HepG2 (cell line): ENCODE data around the gene DAPK3. TPM values are rescaled to one million over a fixed set of nuclear protein-coding genes. Genes with fewer than 3 reads are reported as not detected.

Experiments
- ATAC-seq: fragments of 200-7000 bp; cut with Tn5 transposase; 3 replicates; pipeline ENCODE4 v1.9.1; 2020; ENCODE audit warnings: mild to moderate bottlenecking, moderate library complexity
- BruUV-seq: library from RNA; stranded (reverse); fragments of 400-500 nt; replicated peaks from 2 replicates; lab custom pipeline; 2021; lab: Mats Ljungman, UMichigan
- CTCF ChIA-PET: fragments of 300-600 bp; formaldehyde crosslinking; extraction: SDS; loops from one replicate; lab custom pipeline; 2021; ENCODE audit warnings: low total read pairs, inconsistent platforms, low intra/inter-chr PET ratio; lab: Yijun Ruan, JAX
- POLR2A ChIA-PET: fragments of 350-600 bp; sonication (Branson Sonifier 250); formaldehyde crosslinking; loops from one replicate; lab custom pipeline; 2020; ENCODE audit warnings: antibody characterized with exemption, inconsistent platforms; lab: Yijun Ruan, JAX
- DNase-seq: peaks from one replicate; pipeline ENCODE4 v3.0.0-alpha.2; 2015; ENCODE audit warnings: low spot score
- FAIRE-seq: peaks from 3 replicates; lab custom pipeline; 2011; peaks lifted over from hg19 to GRCh38; lab: Jason Lieb, UNC
- H2AFZ ChIP-seq: one replicate; pipeline ENCODE4 v1.6.1; 2011; ENCODE audit warnings: low read length, inconsistent platforms
- H3K27ac ChIP-seq: fragments of 300-600 bp; 3 replicates; pipeline ENCODE4 v1.8.0; 2011; ENCODE audit warnings: mixed run types, mild to moderate bottlenecking, mixed read lengths, low read length, inconsistent platforms; ENCODE audit not compliant: insufficient read depth; ENCODE audit errors: extremely low read length
- H3K27me3 ChIP-seq, 2 experiments: fragments of 200-600 bp in 1 of 2; 2 replicates in 1 of 2; 3 replicates in 1 of 2; pipeline versions ENCODE4 v1.6.0 to v1.8.0; 2011; ENCODE audit warnings: low read length in 2 of 2, mild to moderate bottlenecking in 2 of 2, moderate library complexity in 2 of 2, inconsistent platforms in 1 of 2; ENCODE audit not compliant: insufficient read depth in 2 of 2, control insufficient read depth in 1 of 2
- H3K36me3 ChIP-seq, 2 experiments: fragments of 200-600 bp in 1 of 2; replicated peaks in 1 of 2; 2 replicates in 1 of 2; 3 replicates in 1 of 2; pipeline versions ENCODE4 v1.5.1 to v1.8.0; 2011; ENCODE audit warnings: low read length in 2 of 2, inconsistent platforms in 1 of 2; ENCODE audit not compliant: insufficient read depth in 2 of 2, control insufficient read depth in 1 of 2
- H3K4me1 ChIP-seq: 2 replicates; pipeline ENCODE4 v1.5.1; 2012; ENCODE audit warnings: low read length, inconsistent platforms; ENCODE audit not compliant: insufficient read depth
- H3K4me2 ChIP-seq: 2 replicates; pipeline ENCODE4 v1.6.0; 2011; ENCODE audit warnings: low read depth, low read length, inconsistent platforms
- H3K4me3 ChIP-seq, 3 experiments: fragments of 200-600 bp in 1 of 3; sonication (generic), shearing (Covaris generic) in 1 of 3; replicated peaks in 1 of 3; 2 replicates each; pipeline ENCODE4 v1.5.1; 2011 to 2016; ENCODE audit warnings: low read length in 3 of 3, inconsistent platforms in 2 of 3, low read depth in 2 of 3, mild to moderate bottlenecking in 2 of 3, control low read depth in 1 of 3, mixed read lengths in 1 of 3; ENCODE audit not compliant: insufficient read depth in 1 of 3
- H3K79me2 ChIP-seq: one replicate; pipeline ENCODE4 v1.6.1; 2011; ENCODE audit warnings: low read length, inconsistent platforms; ENCODE audit not compliant: insufficient read depth
- H3K9ac ChIP-seq: 2 replicates; pipeline ENCODE4 v1.6.0; 2011; ENCODE audit warnings: mild to moderate bottlenecking, low read depth, low read length, inconsistent platforms; ENCODE audit not compliant: insufficient read depth
- H3K9me3 ChIP-seq: 2 replicates; pipeline ENCODE4 v1.5.1; 2012; ENCODE audit warnings: mild to moderate bottlenecking, low read length
- H4K20me1 ChIP-seq: 2 replicates; pipeline ENCODE4 v1.6.0; 2011; ENCODE audit warnings: inconsistent platforms, mild to moderate bottlenecking, low read length, moderate library complexity; ENCODE audit not compliant: insufficient read depth
- CC2D1A ChIP-seq: sonication (generic); formaldehyde crosslinking; IDR thresholded peaks from 2 replicates; pipeline ENCODE4 v1.8.1; 2023; ENCODE audit warnings: mild to moderate bottlenecking, missing genetic modification reagents
- FOXC1 ChIP-seq: sonication (generic); formaldehyde crosslinking; IDR thresholded peaks from 2 replicates; pipeline ENCODE4 v1.8.0; 2022; ENCODE audit warnings: mild to moderate bottlenecking, missing genetic modification reagents, borderline replicate concordance
- HMGXB3 ChIP-seq: sonication (generic); formaldehyde crosslinking; IDR thresholded peaks from 2 replicates; pipeline ENCODE4 v1.4.0; 2020; ENCODE audit warnings: missing genetic modification reagents, borderline replicate concordance
- KDM2A ChIP-seq: sonication (generic); formaldehyde crosslinking; IDR thresholded peaks from 2 replicates; pipeline ENCODE4 v1.4.0; 2020; ENCODE audit warnings: low read depth, missing genetic modification reagents, borderline replicate concordance
- PAF1 ChIP-seq: IDR thresholded peaks from 2 replicates; pipeline ENCODE4 v1.6.1; 2016; ENCODE audit warnings: missing genetic modification reagents, missing compliant biosample characterization
- PBX3 ChIP-seq: sonication (generic); formaldehyde crosslinking; IDR thresholded peaks from 2 replicates; pipeline ENCODE4 v1.8.1; 2023; ENCODE audit warnings: missing genetic modification reagents, inconsistent platforms, borderline replicate concordance
- POLR2A ChIP-seq, 2 experiments: IDR thresholded peaks; 2 replicates each; pipeline ENCODE4 v1.6.1; 2011; ENCODE audit warnings: low read depth in 2 of 2, low read length in 2 of 2, mild to moderate bottlenecking in 1 of 2, moderate library complexity in 1 of 2; ENCODE audit not compliant: insufficient read depth in 1 of 2
- RBM22 ChIP-seq: fragments of 200-400 bp; formaldehyde crosslinking; optimal IDR thresholded peaks from 2 replicates; pipeline ENCODE3; 2017; ENCODE audit warnings: mild to moderate bottlenecking, low read length, moderate library complexity
- ZNF720 ChIP-seq: sonication (generic); formaldehyde crosslinking; IDR thresholded peaks from 2 replicates; pipeline ENCODE4 v1.4.0; 2020; ENCODE audit warnings: missing genetic modification reagents
- ZNF790 ChIP-seq: sonication (generic); formaldehyde crosslinking; IDR thresholded peaks from 2 replicates; pipeline ENCODE4 v1.8.0; 2022; ENCODE audit warnings: missing genetic modification reagents, mild to moderate bottlenecking, borderline replicate concordance
- WGBS: methylation state at CpG from one replicate; pipeline ENCODE4 v1.1.6; 2017; ENCODE audit warnings: low lambda C conversion rate; 5-methylcytosine and 5-hydroxymethylcytosine counted together
- in situ Hi-C: cut with HindIII; loops from 2 replicates; pipeline ENCODE4 v1.10.0; 2017; ENCODE audit warnings: low pct_unique_long_range_greater_than_20kb; ENCODE audit not compliant: extremely low pct_ligation_motif_present
- intact Hi-C: fragments of 100-400 bp; cut with micrococcal nuclease; formaldehyde crosslinking; loops from one replicate; pipeline ENCODE4 v1.10.0; 2022; ENCODE audit not compliant: unreplicated experiment
- polyA plus RNA-seq, 8 experiments: library from polyadenylated mRNA; depleted of rRNA in 3 of 8; stranded (reverse) in 7 of 8; unstranded in 1 of 8; fragments of >200 nt; fragmentation: Illumina TruSeq in 4 of 8; extraction: Trizol in 4 of 8; gene quantifications; 2 replicates each; pipeline versions ENCODE4 v1.2.1 to v1.2.3, GENCODE V29; 2011 to 2016; ENCODE audit warnings: low read depth in 4 of 8, missing spikeins in 1 of 8, mixed read lengths in 1 of 8; ENCODE audit not compliant: insufficient read depth in 1 of 8
- total RNA-seq, 5 experiments: library from RNA; depleted of rRNA; stranded (reverse); fragments of >200 nt; fragmentation: Illumina TruSeq; extraction: Trizol; gene quantifications; 2 replicates each; pipeline ENCODE4 v1.2.3, GENCODE V29; 2016; ENCODE audit warnings: low read depth in 1 of 5

Gene DAPK3
- total and polyA plus RNA-seq, 2 of the 13 experiments (the other 11 are each of a cell fraction or from before 2014, with no cell fraction given): 30.5 to 37.3 TPM

- TF ChIP-seq PBX3 (CRISPR knock-in tag): no peak
- TF ChIP-seq RBM22: peak; percentile 99
- no peak for TF ChIP-seq CC2D1A
- no peak for TF ChIP-seq HMGXB3 (CRISPR knock-in tag)
Observed at GRCh38 chr19:3975637-3976087, 4.8 kb upstream of the DAPK3 start (continued).

- Histone ChIP-seq H3K36me3 (peaks cover 36 to 43% of the 10 kb centered on the region in 2 experiments), H3K79me2 (peaks cover 8% of the 10 kb centered on the region), H4K20me1 (peaks cover 47% of the 10 kb centered on the region), H3K27ac (no peak overlapping the region), H2AFZ (no peak overlapping the region), H3K4me1 (peaks cover 6% of the 10 kb centered on the region; the same call in 1 of the 2 replicates), H3K9me3 (no peaks in the 10 kb centered on the region), H3K27me3 (no peaks in the 10 kb centered on the region; a peak in 1 of 5 replicates), H3K4me3 (no peak overlapping the region), H3K4me2 (no peak overlapping the region), H3K9ac (no peak overlapping the region)
- BruUV-seq: no TSS peak
- CTCF ChIA-PET: no interaction called here
- POLR2A ChIA-PET: interaction anchor here (0.6 to 2.8 kb wide), 3 partner anchors 10 to 98 kb away, joined by 4 to 15 read pairs (median 14); partner anchors contain the start of gene EEF2
- ATAC-seq (no peak), FAIRE-seq (no peak), DNase-seq (no peak)
- 95% methylated on average over 8 of the region's 8 CpGs for WGBS
- intact Hi-C loops: no loop called here
- in situ Hi-C loops: no loop called here
- peak; percentile 70; the same call in 1 of the 2 replicates for TF ChIP-seq PAF1 (CRISPR knock-in tag)
- TF ChIP-seq FOXC1 (CRISPR knock-in tag): no peak
- TF ChIP-seq POLR2A (IDR thresholded peaks at IDR 0.05; ENCODE audit: insufficient read depth in 1 of 2, low read depth in 2 of 2, low read length in 2 of 2): peak in 1 of 2 experiments; percentile 39; a peak in 2 of 4 replicates
- TF ChIP-seq ZNF790 (CRISPR knock-in tag): no peak
- no peak for TF ChIP-seq ZNF720 (CRISPR knock-in tag)
- 0 out of 2 replicates have a peak, but pooled peaks have one; percentile 10 for TF ChIP-seq KDM2A (CRISPR knock-in tag)
Observed at GRCh38 chr19:3975144-3975543, 4.2 kb upstream of the DAPK3 start.
